IgD-negative memory B cell (primary cell): ENCODE results near the gene TSPOAP1. TPM values are rescaled to one million over a fixed set of nuclear protein-coding genes. Genes with fewer than 3 reads are reported as not detected.

Source experiments
- H3K27ac Mint-ChIP-seq, 3 donors: one replicate each; pipeline ENCODE4 v1.8.0; 2020 to 2022; ENCODE audit warnings: mild to moderate bottlenecking in 3 of 3, mixed read lengths in 3 of 3, moderate library complexity in 1 of 3
- H3K27me3 Mint-ChIP-seq: one replicate; pipeline ENCODE4 v1.8.0; 2021; ENCODE audit warnings: mixed read lengths
- H3K36me3 Mint-ChIP-seq: one replicate; pipeline ENCODE4 v1.8.0; 2020; ENCODE audit warnings: mild to moderate bottlenecking, mixed read lengths
- H3K4me1 Mint-ChIP-seq, 3 donors: one replicate each; pipeline ENCODE4 v1.8.0; 2020 to 2022; ENCODE audit warnings: mixed read lengths in 3 of 3, mild to moderate bottlenecking in 1 of 3
- H3K4me3 Mint-ChIP-seq, 4 donors: one replicate each; pipeline ENCODE4 v1.8.0; 2020 to 2022; ENCODE audit warnings: mild to moderate bottlenecking in 4 of 4, mixed read lengths in 4 of 4, moderate library complexity in 3 of 4
- H3K9me3 Mint-ChIP-seq, 3 donors: one replicate each; pipeline ENCODE4 v1.8.0; 2020 to 2021; ENCODE audit warnings: mixed read lengths in 3 of 3, mild to moderate bottlenecking in 1 of 3
- polyA plus RNA-seq: library from polyadenylated mRNA; unstranded; fragments of 300-500 nt; fragmentation: Illumina TruSeq; gene quantifications from one replicate; pipeline ENCODE4 v1.2.3, GENCODE V29; 2021

The TSPOAP1 gene
- polyA plus RNA-seq, 1 donor from 2014 or later: 1.3 TPM

GRCh38 chr17:58304750-58305486, 23.7 kb downstream of the TSPOAP1 start:
- Mint-ChIP-seq H3K36me3 (no peaks in the 10 kb centered on the region), H3K27ac (no peak overlapping the region), H3K9me3 (no peaks in the 10 kb centered on the region)

DNA sequence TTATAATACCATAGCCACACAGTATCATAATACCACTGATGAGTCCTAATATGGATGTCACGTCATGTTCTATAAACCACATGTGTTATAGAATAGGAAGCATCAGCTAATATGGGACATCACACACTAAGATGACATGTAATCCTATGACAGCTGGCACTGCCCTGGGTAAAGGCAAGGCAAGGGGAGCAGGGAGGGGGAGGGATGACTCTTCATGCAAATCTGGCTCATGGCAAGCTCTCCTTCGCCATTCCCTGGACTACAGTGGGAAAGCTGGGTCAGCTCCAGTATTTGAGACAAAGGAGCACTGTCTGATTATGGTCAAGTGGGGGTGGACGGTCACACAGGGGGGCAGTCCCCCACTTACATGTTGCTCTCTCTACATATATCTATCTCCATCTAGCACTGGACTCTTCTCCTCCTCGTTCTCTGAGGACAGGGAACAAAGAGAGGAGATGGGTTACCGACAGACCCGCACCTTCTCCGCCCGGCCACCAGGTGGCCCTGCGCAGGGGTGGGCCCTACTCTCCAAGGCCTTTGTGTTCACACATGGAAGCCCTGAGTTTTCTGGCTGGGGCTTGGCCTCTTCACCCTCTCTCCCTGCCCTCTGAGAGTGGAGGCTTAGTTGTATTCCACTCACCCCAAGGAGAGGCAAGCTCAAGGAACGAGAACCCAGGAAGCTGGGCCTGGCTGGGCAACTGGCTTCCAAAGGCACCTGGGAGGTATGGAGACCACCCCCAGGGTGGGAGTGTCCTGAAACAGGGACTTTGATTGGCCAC, 24.4 kb downstream of the TSPOAP1 start:
- Mint-ChIP-seq H3K4me3 (no peak overlapping the region), H3K27me3 (no peaks in the 10 kb centered on the region), H3K9me3 (no peaks in the 10 kb centered on the region), H3K27ac (peak overlapping the region in 1 of 3 donors; percentile 52), H3K4me1 (peaks cover 0 to 9% (median 8%) of the 10 kb centered on the region in 3 donors), H3K36me3 (no peaks in the 10 kb centered on the region)

More at GRCh38 chr17:58304750-58305486, 23.7 kb downstream of the TSPOAP1 start:
- no peaks in the 10 kb centered on the region for H3K27me3 Mint-ChIP-seq
- no peak overlapping the region for H3K4me3 Mint-ChIP-seq
- peaks cover 0 to 9% (median 8%) of the 10 kb centered on the region in 3 donors for H3K4me1 Mint-ChIP-seq

- Mint-ChIP-seq H3K36me3 (no peaks in the 10 kb centered on the region), H3K9me3 (no peaks in the 10 kb centered on the region), H3K27me3 (peaks cover 1% of the 10 kb centered on the region), H3K4me1 (peaks cover 0 to 9% (median 8%) of the 10 kb centered on the region in 3 donors), H3K4me3 (no peak overlapping the region), H3K27ac (peak overlapping the region in 1 of 3 donors; percentile 46)
Measured at GRCh38 chr17:58302919-58303585, 25.5 kb downstream of the TSPOAP1 start.

- Mint-ChIP-seq H3K9me3 (no peaks in the 10 kb centered on the region), H3K36me3 (no peaks in the 10 kb centered on the region), H3K4me3 (no peak overlapping the region), H3K27ac (no peak overlapping the region), H3K4me1 (peaks cover 0 to 9% (median 8%) of the 10 kb centered on the region in 3 donors), H3K27me3 (peaks cover 3% of the 10 kb centered on the region)
Measured at GRCh38 chr17:58302171-58302918, 26.2 kb downstream of the TSPOAP1 start.

GRCh38 chr17:58301504-58302150, 27.0 kb downstream of the TSPOAP1 start:
- Mint-ChIP-seq H3K9me3 (no peaks in the 10 kb centered on the region), H3K4me3 (no peak overlapping the region), H3K36me3 (no peaks in the 10 kb centered on the region), H3K27ac (no peak overlapping the region), H3K27me3 (peaks cover 3% of the 10 kb centered on the region), H3K4me1 (peaks cover 0 to 9% (median 8%) of the 10 kb centered on the region in 3 donors)

- peaks cover 3% of the 10 kb centered on the region for H3K27me3 Mint-ChIP-seq
- no peaks in the 10 kb centered on the region for H3K36me3 Mint-ChIP-seq
- H3K4me3 Mint-ChIP-seq: no peak overlapping the region
- no peak overlapping the region for H3K27ac Mint-ChIP-seq
- no peaks in the 10 kb centered on the region for H3K9me3 Mint-ChIP-seq
- H3K4me1 Mint-ChIP-seq: peaks cover 0 to 9% (median 8%) of the 10 kb centered on the region in 3 donors
Measured at GRCh38 chr17:58300336-58300735, 28.3 kb downstream of the TSPOAP1 start.

DNA sequence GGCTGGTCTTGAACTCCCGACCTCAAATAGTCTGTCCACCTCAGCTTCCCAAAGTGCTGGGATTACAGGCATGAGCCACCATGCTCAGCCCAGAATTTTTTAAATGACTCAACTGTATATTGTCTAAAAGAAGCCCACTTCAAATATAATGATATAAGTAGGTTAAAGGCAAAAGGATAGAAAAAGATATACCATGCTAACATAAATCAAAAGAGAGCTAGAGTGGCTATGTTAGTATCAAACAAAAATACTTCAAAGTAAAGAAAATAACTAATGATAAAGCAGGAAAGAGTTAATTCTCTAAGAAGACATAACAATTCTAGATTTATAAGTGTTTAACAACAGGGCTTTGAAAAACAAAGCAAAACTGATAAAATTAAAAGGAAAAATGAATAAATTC, 34.6 kb downstream of the TSPOAP1 start:
- H3K36me3 Mint-ChIP-seq: peaks cover 4% of the 10 kb centered on the region
- no peak overlapping the region for H3K27ac Mint-ChIP-seq
- no peak overlapping the region for H3K4me3 Mint-ChIP-seq
- H3K27me3 Mint-ChIP-seq: peaks cover 18% of the 10 kb centered on the region
- H3K4me1 Mint-ChIP-seq: peaks cover 0 to 1% (median 0%) of the 10 kb centered on the region in 3 donors
- peaks cover 0 to 4% (median 0%) of the 10 kb centered on the region in 3 donors for H3K9me3 Mint-ChIP-seq

GRCh38 chr17:58291246-58291645, 37.3 kb downstream of the TSPOAP1 start:
- Mint-ChIP-seq H3K4me3 (no peak overlapping the region), H3K4me1 (peaks cover 0 to 3% (median 1%) of the 10 kb centered on the region in 3 donors), H3K27me3 (peaks cover 18% of the 10 kb centered on the region), H3K36me3 (peaks cover 4% of the 10 kb centered on the region), H3K9me3 (peaks cover 0 to 4% (median 0%) of the 10 kb centered on the region in 3 donors), H3K27ac (no peak overlapping the region)

- Mint-ChIP-seq H3K4me3 (no peak overlapping the region), H3K4me1 (peaks cover 0 to 3% (median 1%) of the 10 kb centered on the region in 3 donors), H3K27me3 (peaks cover 20% of the 10 kb centered on the region), H3K36me3 (peaks cover 4% of the 10 kb centered on the region), H3K9me3 (peaks cover 0 to 4% (median 0%) of the 10 kb centered on the region in 3 donors), H3K27ac (no peak overlapping the region)
Measured at GRCh38 chr17:58289869-58290268, 38.7 kb downstream of the TSPOAP1 start.

- Mint-ChIP-seq H3K4me3 (no peak overlapping the region), H3K27me3 (peaks cover 20% of the 10 kb centered on the region), H3K36me3 (no peaks in the 10 kb centered on the region), H3K9me3 (no peaks in the 10 kb centered on the region), H3K27ac (no peak overlapping the region), H3K4me1 (peaks cover 0 to 3% (median 0%) of the 10 kb centered on the region in 3 donors)
Measured at GRCh38 chr17:58285422-58285810, 43.2 kb downstream of the TSPOAP1 start.

GRCh38 chr17:58284613-58285421, 43.8 kb downstream of the TSPOAP1 start:
- peaks cover 18% of the 10 kb centered on the region for H3K27me3 Mint-ChIP-seq
- peaks cover 0 to 3% (median 0%) of the 10 kb centered on the region in 3 donors for H3K4me1 Mint-ChIP-seq
- H3K36me3 Mint-ChIP-seq: no peaks in the 10 kb centered on the region
- H3K4me3 Mint-ChIP-seq: no peak overlapping the region
- H3K27ac Mint-ChIP-seq: no peak overlapping the region
- H3K9me3 Mint-ChIP-seq: no peaks in the 10 kb centered on the region

GRCh38 chr17:58283674-58284612, 44.7 kb downstream of the TSPOAP1 start:
- no peaks in the 10 kb centered on the region for H3K9me3 Mint-ChIP-seq
- H3K36me3 Mint-ChIP-seq: no peaks in the 10 kb centered on the region
- H3K4me1 Mint-ChIP-seq: peaks cover 0 to 3% (median 0%) of the 10 kb centered on the region in 3 donors
- H3K27ac Mint-ChIP-seq: no peak overlapping the region
- peaks cover 22% of the 10 kb centered on the region for H3K27me3 Mint-ChIP-seq
- H3K4me3 Mint-ChIP-seq: no peak overlapping the region
